SK-N-SH treated with all-trans-retinoic acid at 6 μM for 48 hours (cell line): ENCODE measurements around the gene TIPARP.

Experiments
- SNAI2 ChIP-seq: fragments of 250-450 bp; sonication (Bioruptor Pico); IDR thresholded peaks from 2 replicates; pipeline ENCODE4 v1.5.0; 2020; ENCODE audit warnings: mild to moderate bottlenecking, moderate library complexity
- ZNF70 ChIP-seq: fragments of 450-650 bp; formaldehyde crosslinking; IDR thresholded peaks from 2 replicates; pipeline ENCODE4 v1.5.0; 2020; ENCODE audit warnings: mild to moderate bottlenecking, moderate library complexity
- ZNF8 ChIP-seq: fragments of 450-650 bp; formaldehyde crosslinking; IDR thresholded peaks from 2 replicates; pipeline ENCODE4 v1.5.0; 2020; ENCODE audit warnings: mild to moderate bottlenecking, moderate library complexity
- TF ChIP-seq, protein P1 (sequence below): fragments of 250-450 bp; sonication (Bioruptor Pico); IDR thresholded peaks from 2 replicates; pipeline ENCODE4 v1.5.1; 2021; ENCODE audit warnings: mild to moderate bottlenecking, moderate library complexity
- TF ChIP-seq, protein P2 (sequence below): fragments of 250-450 bp; sonication (Bioruptor Pico); IDR thresholded peaks from 2 replicates; pipeline ENCODE4 v1.5.1; 2020; ENCODE audit warnings: low read depth, mild to moderate bottlenecking, moderate library complexity

DNA sequence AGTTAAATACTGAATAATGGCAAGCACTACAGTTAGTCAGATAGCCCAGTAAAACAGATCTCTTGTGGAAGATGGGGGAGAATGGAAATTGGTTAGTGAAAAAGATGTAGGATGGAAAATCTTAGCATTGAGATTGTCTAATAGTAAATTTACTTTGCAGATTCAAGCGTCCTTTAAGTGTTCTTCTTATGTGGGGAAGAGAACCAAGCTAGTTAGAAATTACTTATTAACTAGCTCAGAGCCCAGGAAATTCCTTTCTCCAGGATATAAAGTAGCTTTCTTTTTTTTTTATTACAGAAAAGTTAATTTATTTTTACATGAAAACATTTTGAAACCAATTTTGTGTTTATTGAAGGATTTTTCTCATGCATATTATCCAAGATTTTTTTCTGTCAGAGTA lies 36.7 kb downstream of the TIPARP start:
- TF ChIP-seq SNAI2 (CRISPR knock-in tag) (no peak), ZNF8 (no peak), ZNF70 (CRISPR knock-in tag) (no peak)
- TF ChIP-seq, protein P1, sequence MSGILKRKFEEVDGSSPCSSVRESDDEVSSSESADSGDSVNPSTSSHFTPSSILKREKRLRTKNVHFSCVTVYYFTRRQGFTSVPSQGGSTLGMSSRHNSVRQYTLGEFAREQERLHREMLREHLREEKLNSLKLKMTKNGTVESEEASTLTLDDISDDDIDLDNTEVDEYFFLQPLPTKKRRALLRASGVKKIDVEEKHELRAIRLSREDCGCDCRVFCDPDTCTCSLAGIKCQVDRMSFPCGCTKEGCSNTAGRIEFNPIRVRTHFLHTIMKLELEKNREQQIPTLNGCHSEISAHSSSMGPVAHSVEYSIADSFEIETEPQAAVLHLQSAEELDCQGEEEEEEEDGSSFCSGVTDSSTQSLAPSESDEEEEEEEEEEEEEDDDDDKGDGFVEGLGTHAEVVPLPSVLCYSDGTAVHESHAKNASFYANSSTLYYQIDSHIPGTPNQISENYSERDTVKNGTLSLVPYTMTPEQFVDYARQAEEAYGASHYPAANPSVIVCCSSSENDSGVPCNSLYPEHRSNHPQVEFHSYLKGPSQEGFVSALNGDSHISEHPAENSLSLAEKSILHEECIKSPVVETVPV: no peak
- TF ChIP-seq, protein P2, sequence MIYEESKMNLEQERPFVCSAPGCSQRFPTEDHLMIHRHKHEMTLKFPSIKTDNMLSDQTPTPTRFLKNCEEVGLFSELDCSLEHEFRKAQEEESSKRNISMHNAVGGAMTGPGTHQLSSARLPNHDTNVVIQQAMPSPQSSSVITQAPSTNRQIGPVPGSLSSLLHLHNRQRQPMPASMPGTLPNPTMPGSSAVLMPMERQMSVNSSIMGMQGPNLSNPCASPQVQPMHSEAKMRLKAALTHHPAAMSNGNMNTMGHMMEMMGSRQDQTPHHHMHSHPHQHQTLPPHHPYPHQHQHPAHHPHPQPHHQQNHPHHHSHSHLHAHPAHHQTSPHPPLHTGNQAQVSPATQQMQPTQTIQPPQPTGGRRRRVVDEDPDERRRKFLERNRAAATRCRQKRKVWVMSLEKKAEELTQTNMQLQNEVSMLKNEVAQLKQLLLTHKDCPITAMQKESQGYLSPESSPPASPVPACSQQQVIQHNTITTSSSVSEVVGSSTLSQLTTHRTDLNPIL (CRISPR knock-in tag): no peak
